CD4-positive, alpha-beta T cell (primary cell): ENCODE data around the gene UQCRC2. TPM values are rescaled to one million over a fixed set of nuclear protein-coding genes. Genes with fewer than 3 reads are reported as not detected.
"Not testable (repeated sequence)": the region's sequence is repeated elsewhere in the genome, so short reads cannot be mapped to it uniquely, and the experiment has no call there.

Source experiments
- ATAC-seq: fragments of 200-7000 bp; cut with Tn5 transposase; one replicate; pipeline ENCODE4 v1.10.0; 2022; ENCODE audit warnings: mild to moderate bottlenecking; ENCODE audit not compliant: poor library complexity
- CTCF ChIA-PET: fragments of 350-600 bp; sonication (Branson Sonifier 250); formaldehyde crosslinking; loops from one replicate; lab custom pipeline; 2021; ENCODE audit warnings: antibody characterized with exemption, inconsistent platforms; lab: Charles Lee
- POLR2A ChIA-PET: fragments of 350-600 bp; sonication (Branson Sonifier 250); formaldehyde crosslinking; loops from one replicate; lab custom pipeline; 2021; ENCODE audit warnings: antibody characterized with exemption, inconsistent platforms; lab: Charles Lee
- DNase-seq, 14 experiments: peaks; one replicate each; pipeline ENCODE4 v3.0.0-alpha.2; 2013 to 2020; ENCODE audit warnings: mixed read lengths in 2 of 14
- H3K27ac ChIP-seq, 2 donors: one replicate each; pipeline versions ENCODE4 v1.5.1 to v1.7.0; 2013; ENCODE audit warnings: low read length in 2 of 2, low read depth in 1 of 2, mild to moderate bottlenecking in 1 of 2
- H3K27me3 ChIP-seq, 2 experiments: 1 replicate in 1 of 2; 2 replicates in 1 of 2; pipeline versions ENCODE4 v1.6.1 to v1.7.0; 2013; ENCODE audit warnings: low read length in 2 of 2, control low read depth in 1 of 2, mild to moderate bottlenecking in 1 of 2, moderate library complexity in 1 of 2; ENCODE audit not compliant: insufficient read depth in 2 of 2, control insufficient read depth in 1 of 2
- H3K36me3 ChIP-seq: one replicate; pipeline ENCODE4 v1.6.1; 2013; ENCODE audit warnings: low read length, control low read depth; ENCODE audit not compliant: insufficient read depth
- H3K4me1 ChIP-seq: one replicate; pipeline ENCODE4 v1.6.1; 2013; ENCODE audit warnings: low read length, control low read depth; ENCODE audit not compliant: insufficient read depth
- H3K4me3 ChIP-seq: one replicate; pipeline ENCODE4 v1.5.1; 2013; ENCODE audit warnings: mild to moderate bottlenecking, low read length, moderate library complexity
- H3K9me3 ChIP-seq, 2 experiments: 1 replicate in 1 of 2; 2 replicates in 1 of 2; pipeline versions ENCODE4 v1.6.1 to v1.7.0; 2013; ENCODE audit warnings: low read length in 2 of 2, mild to moderate bottlenecking in 2 of 2, control low read depth in 1 of 2, moderate library complexity in 1 of 2; ENCODE audit not compliant: control insufficient read depth in 1 of 2, insufficient read depth in 1 of 2
- H3K27ac Mint-ChIP-seq: one replicate; pipeline ENCODE4 v1.8.0; 2020; ENCODE audit warnings: mixed read lengths
- H3K27me3 Mint-ChIP-seq: one replicate; pipeline ENCODE4 v1.8.0; 2021; ENCODE audit warnings: mixed read lengths
- H3K36me3 Mint-ChIP-seq: one replicate; pipeline ENCODE4 v1.8.0; 2021; ENCODE audit warnings: low read depth, mixed read lengths
- H3K4me1 Mint-ChIP-seq: one replicate; pipeline ENCODE4 v1.8.0; 2021; ENCODE audit warnings: low read depth, mixed read lengths
- H3K4me3 Mint-ChIP-seq: one replicate; pipeline ENCODE4 v1.8.0; 2020; ENCODE audit warnings: mild to moderate bottlenecking, mixed read lengths
- H3K9me3 Mint-ChIP-seq: one replicate; pipeline ENCODE4 v1.8.0; 2020; ENCODE audit warnings: mixed read lengths
- intact Hi-C, 2 experiments: fragments of 100-400 bp; cut with DNase I in 1 of 2; cut with micrococcal nuclease in 1 of 2; formaldehyde crosslinking; loops; one replicate each; pipeline versions ENCODE4 v1.15.1 to v1.9.0; 2023 to 2025; cut with DNase I, micrococcal nuclease
- total RNA-seq, 174 experiments: library from RNA in 2 of 174; stranded (reverse) in 2 of 174; gene quantifications; one replicate each; pipeline ENCODE4 v1.2.3 and lab custom pipeline; 2021 to 2026
- TF ChIP-seq, protein P1 (sequence below): fragments of 200-600 bp; IDR thresholded peaks from one replicate; pipeline ENCODE4 v1.8.0; 2022; ENCODE audit warnings: antibody characterized with exemption, mild to moderate bottlenecking

UQCRC2 gene
- total RNA-seq, 2 experiments from 2014 or later, result 142 to 146 TPM

DNA sequence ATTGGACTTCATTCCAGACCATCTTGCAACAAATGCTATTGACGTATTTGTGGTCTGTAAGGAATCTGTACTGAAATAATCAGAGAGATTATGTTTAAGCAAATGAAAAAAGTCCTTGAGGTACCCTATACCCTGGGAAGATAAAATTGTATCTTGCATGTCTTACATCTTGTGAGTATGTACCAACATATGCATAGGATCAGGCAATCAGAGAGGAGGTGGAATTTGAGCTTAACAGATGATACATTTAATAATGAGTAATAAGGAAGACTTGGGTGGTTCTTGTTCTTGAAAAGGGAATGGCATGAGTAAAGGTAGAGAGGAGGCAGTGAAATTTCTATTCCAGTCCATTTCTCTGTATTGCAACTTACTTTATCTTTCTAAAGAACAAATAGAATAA lies 65.4 kb downstream of the UQCRC2 start:
- H3K4me1 Mint-ChIP-seq, result peaks cover 69% of the 10 kb centered on the region

GRCh38 chr16:22022151-22022550 lies 69.0 kb downstream of the UQCRC2 start:
- POLR2A ChIA-PET, result interaction anchor here (0.8 kb wide), 1 partner anchor 13 kb away, joined by 3 read pairs; no protein-coding TSS in a partner anchor
- no peaks in the 10 kb centered on the region for H3K9me3 ChIP-seq

More for the DNA sequence above, 65.4 kb downstream of the UQCRC2 start:
- Histone ChIP-seq H3K27ac (no peak overlapping the region), H3K9me3 (no peaks in the 10 kb centered on the region), H3K4me3 (no peak overlapping the region), H3K36me3 (no peaks in the 10 kb centered on the region), H3K4me1 (no peaks in the 10 kb centered on the region), H3K27me3 (no peaks in the 10 kb centered on the region)
- ATAC-seq (no peak), DNase-seq (no peak)
- Mint-ChIP-seq H3K9me3 (no peaks in the 10 kb centered on the region), H3K27ac (no peak overlapping the region), H3K27me3 (no peaks in the 10 kb centered on the region), H3K4me3 (no peak overlapping the region), H3K36me3 (no peaks in the 10 kb centered on the region)
- TF ChIP-seq, protein P1, sequence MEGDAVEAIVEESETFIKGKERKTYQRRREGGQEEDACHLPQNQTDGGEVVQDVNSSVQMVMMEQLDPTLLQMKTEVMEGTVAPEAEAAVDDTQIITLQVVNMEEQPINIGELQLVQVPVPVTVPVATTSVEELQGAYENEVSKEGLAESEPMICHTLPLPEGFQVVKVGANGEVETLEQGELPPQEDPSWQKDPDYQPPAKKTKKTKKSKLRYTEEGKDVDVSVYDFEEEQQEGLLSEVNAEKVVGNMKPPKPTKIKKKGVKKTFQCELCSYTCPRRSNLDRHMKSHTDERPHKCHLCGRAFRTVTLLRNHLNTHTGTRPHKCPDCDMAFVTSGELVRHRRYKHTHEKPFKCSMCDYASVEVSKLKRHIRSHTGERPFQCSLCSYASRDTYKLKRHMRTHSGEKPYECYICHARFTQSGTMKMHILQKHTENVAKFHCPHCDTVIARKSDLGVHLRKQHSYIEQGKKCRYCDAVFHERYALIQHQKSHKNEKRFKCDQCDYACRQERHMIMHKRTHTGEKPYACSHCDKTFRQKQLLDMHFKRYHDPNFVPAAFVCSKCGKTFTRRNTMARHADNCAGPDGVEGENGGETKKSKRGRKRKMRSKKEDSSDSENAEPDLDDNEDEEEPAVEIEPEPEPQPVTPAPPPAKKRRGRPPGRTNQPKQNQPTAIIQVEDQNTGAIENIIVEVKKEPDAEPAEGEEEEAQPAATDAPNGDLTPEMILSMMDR, result no peak
- intact Hi-C loops, result no loop called here
- POLR2A ChIA-PET, result no interaction called here
- CTCF ChIA-PET, result no interaction called here

GRCh38 chr16:22023505-22023904 lies 70.3 kb downstream of the UQCRC2 start:
- intact Hi-C loops, result no loop called here
- Mint-ChIP-seq H3K36me3 (peaks cover 10% of the 10 kb centered on the region), H3K27me3 (no peaks in the 10 kb centered on the region), H3K4me3 (no peak overlapping the region), H3K9me3 (no peaks in the 10 kb centered on the region), H3K4me1 (peaks cover 52% of the 10 kb centered on the region), H3K27ac (no peak overlapping the region)
- Histone ChIP-seq H3K27ac (no peak overlapping the region), H3K27me3 (no peaks in the 10 kb centered on the region), H3K9me3 (no peaks in the 10 kb centered on the region), H3K4me3 (no peak overlapping the region), H3K4me1 (peaks cover 2% of the 10 kb centered on the region), H3K36me3 (no peaks in the 10 kb centered on the region)
- CTCF ChIA-PET, result no interaction called here
- no peak for DNase-seq
- TF ChIP-seq, protein P1, result no peak
- POLR2A ChIA-PET, result no interaction called here
- no peak for ATAC-seq

More at GRCh38 chr16:22022151-22022550, 69.0 kb downstream of the UQCRC2 start:
- Histone ChIP-seq H3K27ac (no peak overlapping the region), H3K4me3 (no peak overlapping the region), H3K4me1 (peaks cover 2% of the 10 kb centered on the region), H3K36me3 (no peaks in the 10 kb centered on the region), H3K27me3 (no peaks in the 10 kb centered on the region)
- DNase-seq (no peak), ATAC-seq (no peak)
- no peaks in the 10 kb centered on the region for H3K27me3 Mint-ChIP-seq
- H3K27ac Mint-ChIP-seq, result no peak overlapping the region
- H3K4me1 Mint-ChIP-seq, result peaks cover 54% of the 10 kb centered on the region
- CTCF ChIA-PET, result interaction anchor here (1.8 kb wide), 1 partner anchor 55 kb away, joined by 6 read pairs; no protein-coding TSS in a partner anchor
- no peak overlapping the region for H3K4me3 Mint-ChIP-seq
- TF ChIP-seq, protein P1, result no peak
- intact Hi-C loops, result no loop called here
- peaks cover 7% of the 10 kb centered on the region for H3K36me3 Mint-ChIP-seq
- H3K9me3 Mint-ChIP-seq, result no peaks in the 10 kb centered on the region

GRCh38 chr16:22024785-22025184 lies 71.6 kb downstream of the UQCRC2 start:
- H3K9me3 Mint-ChIP-seq, CTCF ChIA-PET, H3K27ac ChIP-seq, H3K36me3 ChIP-seq, H3K9me3 ChIP-seq, POLR2A ChIA-PET, H3K4me1 ChIP-seq, H3K27ac Mint-ChIP-seq, ATAC-seq, intact Hi-C loops, H3K27me3 ChIP-seq, DNase-seq, H3K4me3 Mint-ChIP-seq, H3K27me3 Mint-ChIP-seq, H3K4me3 ChIP-seq: not testable (repeated sequence)
- peaks cover 42% of the 10 kb centered on the region for H3K4me1 Mint-ChIP-seq
- H3K36me3 Mint-ChIP-seq, result peaks cover 18% of the 10 kb centered on the region
